GM19193 (cell line): ENCODE data around the gene GABPB2.

Source experiments
- POLR2A ChIP-seq: IDR thresholded peaks from 4 replicates; pipeline ENCODE4 v1.6.1; 2011; ENCODE audit not compliant: insufficient read depth, insufficient read length; ENCODE audit errors: extremely low read depth

The GABPB2 gene

DNA sequence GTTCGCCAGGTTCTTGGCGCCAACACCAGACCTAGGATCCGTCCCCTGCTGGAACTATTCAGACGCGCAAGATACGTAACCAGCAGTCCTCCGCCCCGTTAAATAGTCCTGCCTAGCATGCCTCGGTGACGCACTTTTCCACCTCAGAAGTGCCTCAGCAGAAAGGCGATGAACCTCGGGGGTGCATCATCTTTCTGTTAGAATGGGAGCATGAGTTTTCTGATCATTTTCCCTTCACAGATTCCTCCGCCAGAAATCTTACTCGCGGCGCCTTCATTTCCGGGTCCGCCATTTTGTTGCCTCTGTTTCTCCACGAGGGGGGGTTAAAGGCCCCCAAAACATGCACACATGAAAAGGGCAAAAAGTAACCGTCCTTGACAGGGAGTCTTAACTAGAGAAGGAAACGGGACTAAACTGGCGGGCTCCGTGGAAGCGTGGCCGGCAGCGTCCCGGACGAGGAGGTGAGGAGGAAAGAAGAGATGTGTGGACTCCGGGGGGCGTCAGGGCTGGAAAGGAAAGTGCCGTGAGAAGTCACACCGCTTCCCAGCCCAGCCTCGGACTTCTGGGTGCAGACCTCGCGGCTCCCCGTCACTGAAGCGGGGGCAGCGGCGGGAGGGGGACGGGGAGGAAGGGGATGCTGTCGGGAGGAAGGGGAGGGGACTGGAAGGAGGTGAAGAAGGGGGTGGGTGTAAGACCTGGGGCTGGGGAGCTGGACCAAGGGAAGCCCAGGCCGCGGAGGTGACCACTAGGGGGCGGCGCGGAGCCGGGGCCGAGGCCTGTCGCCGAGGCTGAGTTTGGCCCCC, at the start of gene GABPB2:
Gene GABPB2 (plus strand): TSS at position 288 of the 803 bp plus-strand sequence. CDS start 17,429 bp downstream, outside the sequence.
- peak; percentile 43 for TF ChIP-seq POLR2A

DNA sequence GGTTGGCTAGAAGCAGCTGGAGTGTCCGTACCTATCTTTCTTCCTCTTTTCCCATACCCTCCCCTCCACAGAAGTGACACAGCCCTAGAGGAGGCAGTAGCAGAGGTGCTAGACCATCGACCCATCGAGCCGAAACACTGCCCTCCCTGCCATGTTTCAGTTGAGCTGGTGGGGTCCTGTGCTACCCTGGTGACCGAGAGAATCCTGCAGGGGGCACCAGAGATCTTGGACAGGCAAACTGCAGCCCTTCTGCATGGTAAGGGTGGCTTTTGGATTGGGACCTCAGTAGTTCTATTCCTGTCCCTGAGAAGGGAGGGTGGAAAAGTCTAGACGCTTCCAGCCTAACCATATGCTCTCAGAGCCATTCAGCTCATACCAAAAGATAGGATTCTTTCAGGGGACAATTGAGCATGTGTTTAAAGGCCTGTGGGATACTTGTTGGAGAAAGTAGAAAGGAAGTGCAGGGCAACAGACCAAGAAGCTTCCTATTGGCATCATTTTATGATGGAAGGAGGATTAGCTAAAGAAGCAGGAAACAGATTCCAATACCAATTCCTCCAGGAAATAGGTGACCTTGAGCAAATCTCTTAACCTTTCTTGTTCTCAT, 45.9 kb upstream of the GABPB2 start:
- no peak for TF ChIP-seq POLR2A

DNA sequence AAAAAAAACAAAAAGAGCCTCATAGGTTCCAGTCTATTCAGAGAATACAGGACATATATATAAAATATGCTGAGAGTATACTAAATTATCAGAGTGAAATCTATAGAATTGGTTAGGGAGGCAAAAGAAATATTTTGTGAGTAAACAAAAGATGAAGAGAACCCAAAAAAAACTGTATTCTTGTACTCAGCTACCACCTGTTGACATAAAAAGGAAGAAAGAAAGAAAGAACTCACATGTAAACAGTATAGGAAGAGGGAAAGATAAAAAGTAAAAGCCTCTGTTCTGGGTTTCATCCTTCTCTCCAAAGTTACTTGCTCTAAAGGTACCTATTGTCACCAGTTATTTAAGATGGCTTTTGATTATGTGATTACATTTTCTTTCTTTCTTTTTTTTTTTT, 44.1 kb upstream of the GABPB2 start:
- TF ChIP-seq POLR2A = no peak

DNA sequence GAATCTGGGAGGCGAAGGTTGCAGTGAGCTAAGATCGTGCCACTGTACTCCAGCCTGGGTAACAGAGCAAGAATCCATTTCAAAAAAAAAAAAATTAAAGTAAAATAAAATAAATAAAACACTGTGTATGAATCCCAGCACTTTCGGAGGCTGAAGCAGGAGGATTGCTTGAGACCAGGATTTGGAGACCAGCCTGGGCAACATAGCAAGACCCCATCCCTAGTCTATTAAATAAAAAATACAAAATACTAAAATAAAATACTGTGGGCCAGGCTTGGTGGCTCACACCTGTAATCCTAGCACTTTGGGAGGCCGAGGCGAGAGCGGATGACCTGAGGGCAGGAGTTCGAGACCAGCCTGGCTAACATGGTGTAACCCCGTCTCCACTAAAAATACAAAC, 38.4 kb upstream of the GABPB2 start:
- no peak for TF ChIP-seq POLR2A

DNA sequence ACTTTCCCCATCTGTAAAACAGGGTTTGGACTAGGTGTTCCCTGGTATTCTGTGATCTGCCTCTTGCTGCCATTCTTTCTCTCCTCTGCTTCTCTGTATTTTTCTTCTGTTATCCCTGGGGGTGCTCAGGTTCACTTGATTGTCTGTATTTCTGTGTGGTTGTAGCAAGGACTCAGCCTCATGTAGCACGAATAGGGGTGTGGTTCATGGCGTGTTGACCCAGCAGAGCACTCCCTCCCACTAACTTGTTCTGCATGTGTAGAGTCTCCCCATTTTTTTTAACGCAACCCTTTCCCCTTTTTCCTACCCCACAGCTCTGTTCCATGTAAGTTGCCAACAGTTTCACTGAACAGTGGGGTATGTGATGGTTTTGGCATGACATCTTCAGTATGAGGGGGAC, 35.4 kb upstream of the GABPB2 start:
- TF ChIP-seq POLR2A = no peak

DNA sequence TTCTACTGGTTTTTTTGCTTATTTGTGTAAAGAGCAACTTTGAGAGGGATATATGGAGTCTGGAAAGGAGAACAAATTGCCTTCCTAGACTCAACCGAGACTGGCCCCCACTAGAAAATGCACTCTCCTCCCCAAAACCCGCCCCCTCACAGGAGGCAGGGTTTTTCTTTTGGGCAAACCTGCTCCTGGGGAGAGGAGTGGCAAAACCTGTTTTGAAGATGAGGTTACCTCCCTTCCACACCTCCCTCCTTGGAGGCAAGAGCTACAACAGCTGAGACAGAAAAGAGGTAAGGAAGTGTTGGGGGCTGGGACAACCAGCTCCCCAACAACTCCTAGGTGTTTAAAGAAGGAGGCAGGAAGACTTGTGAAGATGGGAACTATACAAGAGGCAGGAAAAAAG, 34.2 kb upstream of the GABPB2 start, which contains the start of gene BNIPL:
Gene BNIPL (plus strand): TSS at position 231 of the 400 bp plus-strand sequence. CDS start 140 bp downstream, at position 371.
- TF ChIP-seq POLR2A = no peak

DNA sequence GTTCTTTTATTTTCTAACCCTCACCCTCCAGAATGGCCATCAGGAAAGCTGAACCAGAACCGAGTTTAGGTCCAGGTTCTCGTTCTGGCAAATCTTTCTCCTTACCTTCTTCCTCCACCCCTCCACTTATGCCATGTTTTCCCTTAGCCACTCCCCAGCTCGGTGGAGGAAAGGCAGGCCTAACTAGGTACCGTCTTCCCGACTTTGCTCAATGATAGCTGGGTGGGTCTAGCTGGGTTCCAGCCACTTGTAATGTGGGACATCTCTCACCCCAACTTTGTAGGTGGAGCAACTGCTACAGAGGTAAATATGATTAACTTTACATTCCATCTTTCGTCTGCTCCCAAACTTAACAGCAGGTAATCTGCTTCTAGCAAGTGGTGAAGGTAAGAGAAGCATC, 33.5 kb upstream of the GABPB2 start:
- no peak for TF ChIP-seq POLR2A

DNA sequence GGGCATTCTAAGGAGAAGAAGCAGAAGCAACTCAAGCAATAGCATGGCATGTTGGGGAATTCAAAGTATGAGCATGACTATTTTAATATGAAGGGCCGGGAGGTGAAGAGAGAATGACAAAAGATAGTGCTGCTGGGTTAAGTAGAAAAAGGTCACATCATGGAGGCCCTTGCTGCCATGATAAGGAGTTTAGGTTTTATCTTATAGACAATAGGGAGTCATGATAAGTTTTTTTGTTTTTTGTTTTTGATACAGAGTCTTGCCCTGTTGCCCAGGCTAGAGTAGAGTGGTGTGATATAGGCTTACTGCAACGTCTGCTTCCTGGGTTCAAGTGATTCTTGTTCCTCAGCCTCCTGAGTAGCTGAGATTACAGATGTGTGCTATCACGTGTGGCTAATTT, 31.0 kb upstream of the GABPB2 start:
- TF ChIP-seq POLR2A = no peak

DNA sequence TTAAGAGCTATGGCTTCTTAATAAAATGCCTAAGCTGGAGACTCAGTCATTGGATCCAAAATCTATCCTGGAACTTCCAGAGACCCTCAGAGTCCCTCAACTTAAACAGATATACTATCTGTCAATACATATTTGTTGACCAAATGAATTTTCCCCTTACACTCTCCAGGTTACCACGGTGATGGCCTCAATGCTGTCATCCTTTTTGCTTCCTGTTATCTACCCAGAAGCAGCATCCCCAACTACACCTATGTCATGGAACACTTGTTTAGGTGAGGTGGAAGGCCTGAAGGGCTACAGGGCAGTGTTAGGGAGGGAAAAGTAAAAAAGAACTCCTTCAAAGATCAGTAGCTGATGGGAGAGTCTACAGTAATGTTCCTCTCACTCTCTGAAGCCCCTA, 27.4 kb upstream of the GABPB2 start:
- TF ChIP-seq POLR2A = no peak

DNA sequence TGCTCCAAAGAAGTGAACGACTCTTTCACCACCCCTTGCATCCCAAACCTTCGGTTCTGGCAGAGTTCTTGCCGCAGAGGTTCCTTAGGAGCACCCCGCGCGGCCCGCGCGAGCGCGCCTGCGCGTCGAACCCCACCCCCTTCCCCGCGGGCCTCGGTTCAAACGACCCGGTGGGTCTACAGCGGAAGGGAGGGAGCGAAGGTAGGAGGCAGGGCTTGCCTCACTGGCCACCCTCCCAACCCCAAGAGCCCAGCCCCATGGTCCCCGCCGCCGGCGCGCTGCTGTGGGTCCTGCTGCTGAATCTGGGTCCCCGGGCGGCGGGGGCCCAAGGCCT, 23.0 kb upstream of the GABPB2 start, which contains the start of gene C1orf56:
Gene C1orf56 (plus strand): TSS at position 161 of the 334 bp plus-strand sequence. CDS start 97 bp downstream, at position 258.
- peak; percentile 57 for TF ChIP-seq POLR2A

DNA sequence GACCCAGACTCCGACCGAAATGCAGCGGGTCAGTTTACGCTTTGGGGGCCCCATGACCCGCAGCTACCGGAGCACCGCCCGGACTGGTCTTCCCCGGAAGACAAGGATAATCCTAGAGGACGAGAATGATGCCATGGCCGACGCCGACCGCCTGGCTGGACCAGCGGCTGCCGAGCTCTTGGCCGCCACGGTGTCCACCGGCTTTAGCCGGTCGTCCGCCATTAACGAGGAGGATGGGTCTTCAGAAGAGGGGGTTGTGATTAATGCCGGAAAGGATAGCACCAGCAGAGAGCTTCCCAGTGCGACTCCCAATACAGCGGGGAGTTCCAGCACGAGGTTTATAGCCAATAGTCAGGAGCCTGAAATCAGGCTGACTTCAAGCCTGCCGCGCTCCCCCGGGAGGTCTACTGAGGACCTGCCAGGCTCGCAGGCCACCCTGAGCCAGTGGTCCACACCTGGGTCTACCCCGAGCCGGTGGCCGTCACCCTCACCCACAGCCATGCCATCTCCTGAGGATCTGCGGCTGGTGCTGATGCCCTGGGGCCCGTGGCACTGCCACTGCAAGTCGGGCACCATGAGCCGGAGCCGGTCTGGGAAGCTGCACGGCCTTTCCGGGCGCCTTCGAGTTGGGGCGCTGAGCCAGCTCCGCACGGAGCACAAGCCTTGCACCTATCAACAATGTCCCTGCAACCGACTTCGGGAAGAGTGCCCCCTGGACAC, 22.5 kb upstream of the GABPB2 start:
- TF ChIP-seq POLR2A = peak; percentile 44

DNA sequence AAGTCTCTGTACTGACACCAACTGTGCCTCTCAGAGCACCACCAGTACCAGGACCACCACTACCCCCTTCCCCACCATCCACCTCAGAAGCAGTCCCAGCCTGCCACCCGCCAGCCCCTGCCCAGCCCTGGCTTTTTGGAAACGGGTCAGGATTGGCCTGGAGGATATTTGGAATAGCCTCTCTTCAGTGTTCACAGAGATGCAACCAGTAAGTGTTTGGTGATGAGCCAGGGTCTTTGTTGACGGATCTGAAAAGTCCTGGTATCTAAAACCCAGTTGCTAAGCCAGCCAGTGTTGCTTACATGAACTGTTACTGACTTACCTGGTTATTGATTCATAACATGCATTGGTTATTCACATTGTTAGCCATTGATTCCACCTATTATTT, 21.9 kb upstream of the GABPB2 start:
- no peak for TF ChIP-seq POLR2A

DNA sequence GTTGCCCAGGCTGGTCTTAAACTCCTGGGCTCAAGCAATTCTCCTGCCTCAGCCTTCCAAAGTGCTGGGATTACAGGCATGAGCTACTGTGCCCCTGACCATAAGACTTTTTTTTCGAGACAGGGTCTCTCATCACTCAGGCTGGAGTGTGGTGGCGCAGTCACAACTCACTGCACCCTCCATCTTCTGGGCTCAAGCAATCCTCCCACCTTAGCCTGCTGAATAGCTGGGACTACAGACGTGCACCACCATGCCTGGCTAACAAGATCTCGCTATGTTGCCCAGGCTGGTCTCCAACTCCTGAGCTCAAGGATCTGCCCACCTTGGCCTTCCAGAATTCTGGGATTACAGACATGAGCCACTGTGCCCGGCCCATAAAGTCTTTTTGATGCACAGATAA, 21.1 kb upstream of the GABPB2 start:
- peak; percentile 23 for TF ChIP-seq POLR2A

DNA sequence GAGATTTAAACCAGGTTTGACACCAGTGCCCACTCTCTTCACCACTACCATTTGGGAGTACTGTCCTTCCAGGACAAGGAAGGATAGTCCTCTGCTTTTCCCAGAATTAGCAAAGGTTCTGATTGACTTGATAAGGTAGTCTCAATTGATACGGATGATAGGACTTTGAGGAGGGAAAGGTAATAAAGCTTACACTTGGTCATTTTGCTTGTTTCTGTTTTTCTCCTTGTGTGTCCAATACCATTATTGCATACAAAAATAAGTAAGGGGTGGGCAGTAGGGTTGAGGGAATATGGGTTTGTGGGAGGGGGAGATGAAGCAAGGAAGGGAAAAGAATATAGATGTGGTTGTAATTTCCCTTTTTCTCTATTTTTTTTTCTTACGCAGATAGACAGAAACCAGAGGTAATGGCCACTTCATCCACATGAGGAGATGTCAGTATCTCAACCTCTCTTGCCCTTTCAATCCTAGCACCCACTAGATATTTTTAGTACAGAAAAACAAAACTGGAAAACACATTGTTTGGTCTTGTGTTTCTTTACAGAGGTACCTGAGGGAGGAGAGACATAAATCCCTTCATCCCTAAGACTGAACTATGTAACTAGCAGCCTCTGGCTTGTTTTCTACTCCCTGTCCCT, 20.4 kb upstream of the GABPB2 start:
- TF ChIP-seq POLR2A = peak; percentile 4
